ENCODE data around the gene SNORC. TPM values are rescaled to one million over a fixed set of nuclear protein-coding genes. Genes with fewer than 3 reads are reported as not detected.

SNORC gene
- total and polyA plus RNA-seq, 7 donors, result under 0.01 to 13.2 (median 1.9) TPM

GRCh38 chr2:232875256-232876121, 5.4 kb downstream of the SNORC start:
- 9 to 19% methylated on average over 37 of the region's 37 CpGs for WGBS, 2 donors
- Histone ChIP-seq H3K9me3 (no peaks in the 10 kb centered on the region), H3K4me1 (peaks cover 0 to 20% (median 16%) of the 10 kb centered on the region in 4 donors), H3K27ac (peak overlapping the region in 1 of 4 donors; percentile 22), H3K36me3 (no peaks in the 10 kb centered on the region), H3K4me3 (peak overlapping the region in 3 of 4 donors; percentile 36 to 49 (median 48)), H3K27me3 (peaks cover 17 to 28% (median 24%) of the 10 kb centered on the region in 3 donors)
- TF ChIP-seq EP300 (IDR thresholded peaks at IDR 0.05) (no peak), CTCF (IDR thresholded peaks at IDR 0.05) (no peak), POLR2AphosphoS5 (IDR thresholded peaks at IDR 0.05) (no peak), POLR2A (IDR thresholded peaks at IDR 0.05) (no peak)
- intact Hi-C loops (cut with DNase I), result no loop called here
- DNase-seq, result peak; percentile 56

GRCh38 chr2:232876161-232876977, 6.3 kb downstream of the SNORC start:
- intact Hi-C loops (cut with DNase I), result no loop called here
- TF ChIP-seq EP300 (IDR thresholded peaks at IDR 0.05) (no peak), POLR2AphosphoS5 (IDR thresholded peaks at IDR 0.05) (no peak), CTCF (IDR thresholded peaks at IDR 0.05) (no peak), POLR2A (IDR thresholded peaks at IDR 0.05) (no peak)
- 1% methylated on average over 119 of the region's 119 CpGs for WGBS, 2 donors
- Histone ChIP-seq H3K27me3 (peaks cover 17 to 28% (median 24%) of the 10 kb centered on the region in 3 donors), H3K36me3 (no peaks in the 10 kb centered on the region), H3K9me3 (no peaks in the 10 kb centered on the region), H3K27ac (peak overlapping the region in 1 of 4 donors; percentile 22), H3K4me3 (peak overlapping the region in 3 of 4 donors; percentile 36 to 49 (median 48)), H3K4me1 (peaks cover 0 to 20% (median 16%) of the 10 kb centered on the region in 4 donors)
- DNase-seq, result peak; percentile 36

- Histone ChIP-seq H3K4me1 (peaks cover 0 to 20% (median 16%) of the 10 kb centered on the region in 4 donors), H3K27ac (no peak overlapping the region), H3K9me3 (no peaks in the 10 kb centered on the region), H3K36me3 (no peaks in the 10 kb centered on the region), H3K27me3 (peaks cover 17 to 28% (median 24%) of the 10 kb centered on the region in 3 donors), H3K4me3 (peak overlapping the region in 3 of 4 donors; percentile 36 to 49 (median 48))
- TF ChIP-seq CTCF (IDR thresholded peaks at IDR 0.05) (no peak), POLR2A (IDR thresholded peaks at IDR 0.05) (no peak), EP300 (IDR thresholded peaks at IDR 0.05) (no peak), POLR2AphosphoS5 (IDR thresholded peaks at IDR 0.05) (no peak)
- peak; percentile 55 for DNase-seq
- intact Hi-C loops (cut with DNase I), result no loop called here
- 7 to 26% methylated on average over 21 of the region's 21 CpGs for WGBS, 2 donors
Measured at GRCh38 chr2:232876978-232877441, 6.9 kb downstream of the SNORC start.

- WGBS, 2 donors, result 87 to 95% methylated on average over 13 of the region's 13 CpGs
- Histone ChIP-seq H3K9me3 (no peaks in the 10 kb centered on the region), H3K36me3 (no peaks in the 10 kb centered on the region), H3K27ac (no peak overlapping the region), H3K4me1 (peaks cover 0 to 20% (median 16%) of the 10 kb centered on the region in 4 donors), H3K4me3 (no peak overlapping the region), H3K27me3 (peaks cover 17 to 28% (median 24%) of the 10 kb centered on the region in 3 donors)
- intact Hi-C loops (cut with DNase I), result no loop called here
- no peak for TF ChIP-seq EP300 (IDR thresholded peaks at IDR 0.05)
- TF ChIP-seq CTCF (IDR thresholded peaks at IDR 0.05), result no peak
- no peak for TF ChIP-seq POLR2AphosphoS5 (IDR thresholded peaks at IDR 0.05)
- peak; percentile 46 for DNase-seq
Measured at GRCh38 chr2:232877940-232878511, 8.0 kb downstream of the SNORC start.
